MM.1S (cell line): Measurements from ENCODE around the gene PTGDR.

ENCODE experiments used
- DNase-seq: peaks from one replicate; pipeline ENCODE4 v3.0.0-alpha.2; 2015
- H2AFZ ChIP-seq: fragments of 300-600 bp; sonication (generic); 2 replicates; pipeline ENCODE4 v1.6.0; 2016; ENCODE audit warnings: antibody characterized with exemption, low read length
- H3F3A ChIP-seq: fragments of 300-600 bp; sonication (generic); 2 replicates; pipeline ENCODE4 v1.6.1; 2016; ENCODE audit warnings: mild to moderate bottlenecking, antibody characterized with exemption, low read length, moderate library complexity, mixed read lengths; ENCODE audit not compliant: insufficient read depth
- H3K27ac ChIP-seq: fragments of 300-600 bp; sonication (generic); 2 replicates; pipeline ENCODE4 v1.5.1; 2016; ENCODE audit warnings: mild to moderate bottlenecking, low read length
- H3K27me3 ChIP-seq: fragments of 300-600 bp; sonication (generic); replicated peaks from 2 replicates; pipeline ENCODE4 v1.6.0; 2016; ENCODE audit warnings: low read length; ENCODE audit not compliant: insufficient read depth
- H3K36me3 ChIP-seq: fragments of 300-600 bp; sonication (generic); replicated peaks from 2 replicates; pipeline ENCODE4 v1.6.1; 2016; ENCODE audit warnings: mild to moderate bottlenecking, low read length, mixed read lengths; ENCODE audit not compliant: insufficient read depth
- H3K4me1 ChIP-seq: fragments of 300-600 bp; sonication (generic); 2 replicates; pipeline ENCODE4 v1.6.1; 2016; ENCODE audit warnings: low read length, mixed read lengths
- H3K4me2 ChIP-seq: fragments of 300-600 bp; sonication (generic); 2 replicates; pipeline ENCODE4 v1.6.0; 2016; ENCODE audit warnings: low read depth, low read length
- H3K4me3 ChIP-seq: fragments of 300-600 bp; sonication (generic); 2 replicates; pipeline ENCODE4 v1.5.1; 2016; ENCODE audit warnings: low read length, mixed read lengths
- H3K79me2 ChIP-seq: fragments of 300-600 bp; sonication (generic); 2 replicates; pipeline ENCODE4 v1.6.1; 2016; ENCODE audit warnings: mixed run types, low read length, mixed read lengths
- H3K9ac ChIP-seq: fragments of 300-600 bp; sonication (generic); 2 replicates; pipeline ENCODE4 v1.6.1; 2016; ENCODE audit warnings: low read length, mixed read lengths
- H3K9me2 ChIP-seq: fragments of 300-600 bp; sonication (generic); replicated peaks from 2 replicates; pipeline ENCODE4 v1.6.1; 2016; ENCODE audit warnings: mild to moderate bottlenecking, low read length, mixed read lengths; ENCODE audit not compliant: insufficient read depth
- H3K9me3 ChIP-seq: fragments of 300-600 bp; sonication (generic); replicated peaks from 2 replicates; pipeline ENCODE4 v1.6.1; 2016; ENCODE audit warnings: mild to moderate bottlenecking, low read length, mixed read lengths; ENCODE audit not compliant: insufficient read depth
- H4K20me1 ChIP-seq: fragments of 300-600 bp; sonication (generic); 2 replicates; pipeline ENCODE4 v1.6.1; 2016; ENCODE audit warnings: mild to moderate bottlenecking, low read length, moderate library complexity, mixed read lengths; ENCODE audit not compliant: insufficient read depth
- CTCF ChIP-seq: fragments of 300-600 bp; sonication (generic); IDR thresholded peaks from 2 replicates; pipeline ENCODE4 v1.5.1; 2016; ENCODE audit warnings: antibody characterized with exemption, low read length, mixed read lengths
- EZH2 ChIP-seq: fragments of 300-600 bp; sonication (generic); optimal IDR thresholded peaks from 2 replicates; pipeline ENCODE3; 2017; ENCODE audit warnings: low read depth, mild to moderate bottlenecking, antibody characterized with exemption, low read length, mixed read lengths
- EZH2phosphoT487 ChIP-seq: fragments of 300-600 bp; sonication (generic); IDR thresholded peaks from 2 replicates; pipeline ENCODE4 v1.6.1; 2018; ENCODE audit warnings: antibody characterized with exemption, low read length

PTGDR gene

GRCh38 chr14:52259434-52259833, 8.1 kb upstream of the PTGDR start:
- Histone ChIP-seq H3K9me2 (no peaks in the 10 kb centered on the region), H3K27ac (no peak overlapping the region), H3F3A (no peaks in the 10 kb centered on the region), H3K36me3 (no peaks in the 10 kb centered on the region), H2AFZ (no peak overlapping the region), H3K4me3 (no peak overlapping the region), H4K20me1 (no peaks in the 10 kb centered on the region), H3K4me2 (no peak overlapping the region), H3K79me2 (no peaks in the 10 kb centered on the region), H3K9me3 (no peaks in the 10 kb centered on the region), H3K27me3 (no peaks in the 10 kb centered on the region), H3K4me1 (0 out of 2 replicates have a peak, but pooled peaks cover 3% of the 10 kb centered on the region), H3K9ac (no peak overlapping the region)
- TF ChIP-seq EZH2phosphoT487 (no peak), EZH2 (no peak), CTCF (no peak)
- DNase-seq, result no peak

GRCh38 chr14:52262600-52262999, 4.9 kb upstream of the PTGDR start:
- DNase-seq, result no peak
- H3K4me2 ChIP-seq, result no peak overlapping the region
- no peaks in the 10 kb centered on the region for H4K20me1 ChIP-seq

GRCh38 chr14:52263190-52263589, 4.3 kb upstream of the PTGDR start:
- Histone ChIP-seq H3K36me3 (no peaks in the 10 kb centered on the region), H4K20me1 (no peaks in the 10 kb centered on the region), H2AFZ (no peak overlapping the region), H3K4me2 (no peak overlapping the region), H3F3A (peaks cover 3% of the 10 kb centered on the region; the same call in 1 of the 2 replicates), H3K4me1 (peaks cover 22% of the 10 kb centered on the region), H3K9me2 (no peaks in the 10 kb centered on the region), H3K4me3 (no peak overlapping the region), H3K9me3 (no peaks in the 10 kb centered on the region), H3K79me2 (no peaks in the 10 kb centered on the region), H3K9ac (no peak overlapping the region), H3K27me3 (no peaks in the 10 kb centered on the region), H3K27ac (no peak overlapping the region)
- DNase-seq, result no peak
- TF ChIP-seq EZH2phosphoT487 (no peak), CTCF (no peak), EZH2 (no peak)

More at GRCh38 chr14:52262600-52262999, 4.9 kb upstream of the PTGDR start:
- peaks cover 3% of the 10 kb centered on the region; the same call in 1 of the 2 replicates for H3F3A ChIP-seq
- no peaks in the 10 kb centered on the region for H3K36me3 ChIP-seq
- no peaks in the 10 kb centered on the region for H3K79me2 ChIP-seq
- no peak overlapping the region for H3K9ac ChIP-seq
- H3K9me2 ChIP-seq, result no peaks in the 10 kb centered on the region
- H3K4me1 ChIP-seq, result peaks cover 22% of the 10 kb centered on the region
- no peak overlapping the region for H3K27ac ChIP-seq
- TF ChIP-seq EZH2phosphoT487 (no peak), CTCF (no peak), EZH2 (no peak)
- H2AFZ ChIP-seq, result no peak overlapping the region
- H3K9me3 ChIP-seq, result no peaks in the 10 kb centered on the region
- no peak overlapping the region for H3K4me3 ChIP-seq
- H3K27me3 ChIP-seq, result no peaks in the 10 kb centered on the region
